Sigmoid colon (tissue), 4 donors: ENCODE data around the gene GNAS.

Experiments used
- CTCF ChIP-seq, 4 experiments: fragments of 450-650 bp in 3 of 4; fragments of 200-600 bp in 1 of 4; IDR thresholded peaks; one replicate each; pipeline ENCODE4 v1.5.1; 2016 to 2019; ENCODE audit warnings: antibody characterized with exemption in 4 of 4, mild to moderate bottlenecking in 3 of 4, moderate library complexity in 2 of 4
- EP300 ChIP-seq, 4 donors: sonication (generic); formaldehyde crosslinking; IDR thresholded peaks; one replicate each; pipeline ENCODE4 v1.6.1; 2017; ENCODE audit warnings: antibody characterized with exemption in 4 of 4
- POLR2A ChIP-seq, 2 donors: fragments of 450-650 bp; IDR thresholded peaks; one replicate each; pipeline ENCODE4 v1.6.1; 2016; ENCODE audit warnings: antibody characterized with exemption in 2 of 2, mild to moderate bottlenecking in 2 of 2, moderate library complexity in 2 of 2
- POLR2AphosphoS5 ChIP-seq, 4 donors: sonication (generic); formaldehyde crosslinking; IDR thresholded peaks; one replicate each; pipeline ENCODE4 v1.6.1; 2017; ENCODE audit warnings: antibody characterized with exemption in 4 of 4

GRCh38 chr20:58892141-58892931 lies 39.8 kb downstream of the GNAS start:
- TF ChIP-seq CTCF (IDR thresholded peaks at IDR 0.05), result no peak
- TF ChIP-seq EP300 (IDR thresholded peaks at IDR 0.05), result no peak
- TF ChIP-seq POLR2AphosphoS5 (IDR thresholded peaks at IDR 0.05), result peak in 3 of 4 donors; percentile 56 to 75 (median 69)
- no peak for TF ChIP-seq POLR2A (IDR thresholded peaks at IDR 0.05)
